Fibroblast of lung (primary cell): ENCODE data around the gene ZGPAT. TPM values are rescaled to one million over a fixed set of nuclear protein-coding genes. Genes with fewer than 3 reads are reported as not detected.

Source experiments
- DNase-seq, 2 donors: peaks; one replicate each; pipeline versions ENCODE4 v3.0.0 to v3.0.0-alpha.2; 2010; ENCODE audit warnings: low read depth in 2 of 2
- H2AFZ ChIP-seq: 2 replicates; pipeline ENCODE4 v1.5.1; 2012; ENCODE audit warnings: low read length, control low read depth, inconsistent platforms
- H3K27ac ChIP-seq: 2 replicates; pipeline ENCODE4 v1.5.1; 2011; ENCODE audit warnings: low read length, control low read depth; ENCODE audit not compliant: insufficient read depth
- H3K27me3 ChIP-seq: 2 replicates; pipeline ENCODE4 v1.5.1; 2011; ENCODE audit warnings: mild to moderate bottlenecking, low read length; ENCODE audit not compliant: control insufficient read depth, insufficient read depth
- H3K36me3 ChIP-seq: 2 replicates; pipeline ENCODE4 v1.5.1; 2011; ENCODE audit warnings: low read length; ENCODE audit not compliant: control insufficient read depth, insufficient read depth
- H3K4me1 ChIP-seq: 2 replicates; pipeline ENCODE4 v1.5.1; 2011; ENCODE audit warnings: low read length; ENCODE audit not compliant: control insufficient read depth, insufficient read depth; ENCODE audit errors: extremely low read depth
- H3K4me2 ChIP-seq: 2 replicates; pipeline ENCODE4 v1.5.1; 2011; ENCODE audit warnings: low read length, control low read depth; ENCODE audit not compliant: insufficient read depth; ENCODE audit errors: extremely low read depth
- H3K4me3 ChIP-seq, 4 experiments: fragments of 200-600 bp in 1 of 4; sonication (generic) in 1 of 4; replicated peaks in 1 of 4; 2 replicates each; pipeline ENCODE4 v1.5.1; 2011 to 2016; ENCODE audit warnings: low read length in 4 of 4, low read depth in 3 of 4, mild to moderate bottlenecking in 3 of 4, control low read depth in 2 of 4, inconsistent platforms in 1 of 4, mixed read lengths in 1 of 4; ENCODE audit not compliant: insufficient read depth in 1 of 4; ENCODE audit errors: control extremely low read depth in 1 of 4
- H3K79me2 ChIP-seq: 2 replicates; pipeline ENCODE4 v1.5.1; 2012; ENCODE audit warnings: mild to moderate bottlenecking, low read length, inconsistent platforms; ENCODE audit not compliant: control insufficient read depth, insufficient read depth
- H3K9ac ChIP-seq: 2 replicates; pipeline ENCODE4 v1.5.1; 2011; ENCODE audit warnings: mild to moderate bottlenecking, low read length, control low read depth; ENCODE audit not compliant: insufficient read depth
- H3K9me3 ChIP-seq: 2 replicates; pipeline ENCODE4 v1.5.1; 2012; ENCODE audit warnings: low read depth, low read length; ENCODE audit not compliant: control insufficient read depth, insufficient read depth
- H4K20me1 ChIP-seq: 2 replicates; pipeline ENCODE4 v1.5.1; 2011; ENCODE audit warnings: low read length; ENCODE audit not compliant: control insufficient read depth, insufficient read depth; ENCODE audit errors: extremely low read depth
- CTCF ChIP-seq, 2 donors: IDR thresholded peaks in 1 of 2; conservative IDR thresholded peaks in 1 of 2; 1 replicate in 1 of 2; 2 replicates in 1 of 2; pipeline ENCODE4 v1.5.1; 2011 to 2012; ENCODE audit warnings: low read length in 2 of 2, control low read depth in 1 of 2, inconsistent platforms in 1 of 2, low read depth in 1 of 2, mild to moderate bottlenecking in 1 of 2
- EZH2 ChIP-seq: IDR thresholded peaks from 2 replicates; pipeline ENCODE4 v1.5.1; 2012; ENCODE audit warnings: low read length, control low read depth, mild to moderate bottlenecking; ENCODE audit errors: missing control alignments
- polyA plus RNA-seq, 2 donors: library from polyadenylated mRNA; depleted of rRNA in 1 of 2; stranded (reverse) in 1 of 2; unstranded in 1 of 2; fragments of >200 nt; gene quantifications; 2 replicates each; pipeline ENCODE4 v1.2.1, GENCODE V29; 2011 to 2012; ENCODE audit warnings: missing spikeins in 1 of 2
- total RNA-seq: library from RNA; depleted of rRNA; stranded (reverse); fragments of >200 nt; gene quantifications from 2 replicates; pipeline ENCODE4 v1.2.1, GENCODE V29; 2014

Gene ZGPAT
- total and polyA plus RNA-seq, 2 donors (not counting 1 experiment from before 2014, with no cell fraction given), result 7.6 to 10.7 TPM

- H2AFZ ChIP-seq, result no peak overlapping the region
- no peaks in the 10 kb centered on the region for H4K20me1 ChIP-seq
- TF ChIP-seq EZH2 (no peak), CTCF (conservative IDR thresholded peaks at IDR 0.05 in 1 of 2, IDR thresholded peaks at IDR 0.05 in 1 of 2; ENCODE audit: low read depth in 1 of 2, low read length in 2 of 2) (no peak)
- H3K4me1 ChIP-seq, result peaks cover 4% of the 10 kb centered on the region
- no peak overlapping the region for H3K4me3 ChIP-seq
- DNase-seq, result no peak
- H3K79me2 ChIP-seq, result no peaks in the 10 kb centered on the region
- H3K4me2 ChIP-seq, result no peak overlapping the region
- no peak overlapping the region for H3K9ac ChIP-seq
- no peaks in the 10 kb centered on the region for H3K36me3 ChIP-seq
- no peak overlapping the region for H3K27ac ChIP-seq
- H3K27me3 ChIP-seq, result no peaks in the 10 kb centered on the region
- no peaks in the 10 kb centered on the region for H3K9me3 ChIP-seq
Measured at GRCh38 chr20:63769891-63770474, 62.1 kb downstream of the ZGPAT start.

- H4K20me1 ChIP-seq, result no peaks in the 10 kb centered on the region
- no peaks in the 10 kb centered on the region for H3K36me3 ChIP-seq
- TF ChIP-seq CTCF (conservative IDR thresholded peaks at IDR 0.05 in 1 of 2, IDR thresholded peaks at IDR 0.05 in 1 of 2; ENCODE audit: low read depth in 1 of 2, low read length in 2 of 2), result no peak
- no peak for TF ChIP-seq EZH2
- no peak overlapping the region for H3K4me2 ChIP-seq
- H2AFZ ChIP-seq, result no peak overlapping the region
- no peak overlapping the region for H3K9ac ChIP-seq
- H3K27me3 ChIP-seq, result no peaks in the 10 kb centered on the region
- DNase-seq, result no peak
- H3K9me3 ChIP-seq, result no peaks in the 10 kb centered on the region
- H3K79me2 ChIP-seq, result no peaks in the 10 kb centered on the region
- no peak overlapping the region for H3K4me3 ChIP-seq
- H3K27ac ChIP-seq, result no peak overlapping the region
- peaks cover 4% of the 10 kb centered on the region for H3K4me1 ChIP-seq
Measured at GRCh38 chr20:63771046-63771707, 63.3 kb downstream of the ZGPAT start.

- Histone ChIP-seq H3K79me2 (no peaks in the 10 kb centered on the region), H3K4me2 (no peak overlapping the region), H3K9ac (no peak overlapping the region), H4K20me1 (no peaks in the 10 kb centered on the region), H3K27ac (no peak overlapping the region), H3K36me3 (no peaks in the 10 kb centered on the region), H2AFZ (no peak overlapping the region), H3K4me1 (peaks cover 4% of the 10 kb centered on the region), H3K4me3 (no peak overlapping the region), H3K27me3 (no peaks in the 10 kb centered on the region), H3K9me3 (no peaks in the 10 kb centered on the region)
- DNase-seq, result no peak
- TF ChIP-seq EZH2 (no peak), CTCF (conservative IDR thresholded peaks at IDR 0.05 in 1 of 2, IDR thresholded peaks at IDR 0.05 in 1 of 2; ENCODE audit: low read depth in 1 of 2, low read length in 2 of 2) (no peak)
Measured at GRCh38 chr20:63772781-63773518, 65.1 kb downstream of the ZGPAT start.
